Measurements from ENCODE around the gene CDK5R1. TPM values are rescaled to one million over a fixed set of nuclear protein-coding genes. Genes with fewer than 3 reads are reported as not detected.

Gene CDK5R1
- total RNA-seq, 2 experiments from 2014 or later = 10.2 to 10.5 TPM

DNA sequence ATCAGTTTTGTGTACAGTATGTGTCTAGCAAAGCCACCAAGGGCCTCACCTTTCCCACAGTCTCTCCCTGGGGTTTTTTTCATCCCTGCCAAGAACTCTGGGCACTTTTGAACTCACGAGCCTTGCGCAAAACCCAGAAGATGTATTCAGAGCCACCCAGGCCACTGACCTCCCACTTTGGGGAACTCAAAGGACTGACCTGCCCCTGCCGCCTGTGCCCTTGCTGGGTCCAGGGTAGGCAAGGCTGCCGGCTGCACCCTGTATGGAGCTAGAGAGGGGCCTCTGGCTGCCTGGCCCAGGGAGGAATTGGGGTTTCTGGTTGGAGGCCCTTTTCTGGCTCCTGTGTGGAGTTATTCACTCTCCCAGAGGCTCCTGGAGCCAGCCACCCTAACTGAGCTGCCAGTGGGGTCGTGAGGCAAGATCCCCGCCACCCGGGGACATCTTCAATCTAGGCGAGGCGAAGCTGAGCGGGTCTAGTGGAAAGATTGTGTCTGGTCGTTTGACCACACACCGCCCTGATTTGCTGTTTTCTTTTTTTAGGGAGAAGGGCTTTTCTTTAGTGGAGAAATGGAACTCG is 1.9 kb downstream of the CDK5R1 start:
- CTCF ChIA-PET = interaction anchor here (0.9 to 6.7 kb wide), 7 partner anchors 18 to 294 kb away, joined by 3 to 42 read pairs (median 5); partner anchors contain the start of gene PSMD11
- no peaks in the 10 kb centered on the region for H3K9me3 Mint-ChIP-seq
- no peaks in the 10 kb centered on the region for H3K27me3 Mint-ChIP-seq
- intact Hi-C loops (cut with micrococcal nuclease) = loop anchor here (5.0 to 10.0 kb wide), 2 partner anchors 34 to 266 kb away; no protein-coding TSS in a partner anchor
- no peak for TF ChIP-seq CTCF (IDR thresholded peaks at IDR 0.05)
- no peak for DNase-seq
- peaks cover 63% of the 10 kb centered on the region for H3K4me1 Mint-ChIP-seq (ENCODE audit: low read depth)
- no peak for ATAC-seq
- H3K4me3 Mint-ChIP-seq = peak overlapping the region; percentile 95
- peaks cover 30% of the 10 kb centered on the region for H3K36me3 Mint-ChIP-seq (ENCODE audit: low read depth)
- peak overlapping the region; percentile 22 for H3K27ac Mint-ChIP-seq
- POLR2A ChIA-PET = interaction anchor here (0.7 to 5.0 kb wide), 7 partner anchors 11 to 114 kb away, joined by 3 to 43 read pairs (median 4); no protein-coding TSS in a partner anchor

- peak overlapping the region; percentile 95 for H3K4me3 Mint-ChIP-seq
- intact Hi-C loops (cut with micrococcal nuclease) = loop anchor here (5.0 to 10.0 kb wide), 2 partner anchors 33 to 265 kb away; no protein-coding TSS in a partner anchor
- ATAC-seq (no peak), DNase-seq (no peak)
- H3K36me3 Mint-ChIP-seq (ENCODE audit: low read depth) = peaks cover 30% of the 10 kb centered on the region
- no peaks in the 10 kb centered on the region for H3K27me3 Mint-ChIP-seq
- H3K4me1 Mint-ChIP-seq (ENCODE audit: low read depth) = peaks cover 70% of the 10 kb centered on the region
- POLR2A ChIA-PET = interaction anchor here (0.6 to 5.0 kb wide), 10 partner anchors 10 to 114 kb away, joined by 3 to 43 read pairs (median 4); no protein-coding TSS in a partner anchor
- no peak for TF ChIP-seq CTCF (IDR thresholded peaks at IDR 0.05)
- H3K9me3 Mint-ChIP-seq = no peaks in the 10 kb centered on the region
- H3K27ac Mint-ChIP-seq = peak overlapping the region; percentile 34
- CTCF ChIA-PET = interaction anchor here (1.1 to 6.7 kb wide), 4 partner anchors 17 to 45 kb away, joined by 3 to 42 read pairs (median 16); partner anchors contain the start of gene PSMD11
Measured at GRCh38 chr17:32489320-32490100, 2.7 kb downstream of the CDK5R1 start.

DNA sequence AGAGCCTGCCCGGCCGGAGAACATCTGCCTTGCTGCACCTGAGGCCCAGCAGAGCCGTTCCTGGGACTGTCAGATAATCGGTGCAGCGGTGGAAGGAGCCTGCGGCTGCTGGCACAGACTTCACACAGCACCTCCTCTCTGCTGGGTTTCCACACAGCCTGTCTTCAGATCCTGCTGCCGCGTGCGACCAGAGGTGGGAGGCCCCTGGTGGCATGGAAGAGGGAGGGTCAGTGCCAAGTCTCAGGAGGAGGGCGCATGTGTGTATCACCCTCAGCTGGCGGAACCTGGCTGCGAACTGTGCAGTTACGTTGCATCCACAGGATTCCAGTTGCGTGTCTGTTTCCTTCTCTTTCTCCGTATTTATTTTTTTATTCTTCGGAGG is 3.3 kb downstream of the CDK5R1 start:
- Mint-ChIP-seq H3K9me3 (no peaks in the 10 kb centered on the region), H3K36me3 (ENCODE audit: low read depth) (peaks cover 30% of the 10 kb centered on the region), H3K4me3 (peak overlapping the region; percentile 95), H3K27me3 (no peaks in the 10 kb centered on the region), H3K27ac (no peak overlapping the region), H3K4me1 (ENCODE audit: low read depth) (peaks cover 73% of the 10 kb centered on the region)
- intact Hi-C loops (cut with micrococcal nuclease) = no loop called here
- DNase-seq (peak; percentile 31), ATAC-seq (no peak)
- TF ChIP-seq CTCF (IDR thresholded peaks at IDR 0.05) = no peak
- ChIA-PET CTCF (interaction anchor here (1.1 to 6.7 kb wide), 3 partner anchors 28 to 34 kb away, joined by 3 to 42 read pairs (median 28); no protein-coding TSS in a partner anchor), POLR2A (interaction anchor here (0.6 to 5.0 kb wide), 5 partner anchors 13 to 87 kb away, joined by 4 to 43 read pairs (median 8); no protein-coding TSS in a partner anchor)

DNA sequence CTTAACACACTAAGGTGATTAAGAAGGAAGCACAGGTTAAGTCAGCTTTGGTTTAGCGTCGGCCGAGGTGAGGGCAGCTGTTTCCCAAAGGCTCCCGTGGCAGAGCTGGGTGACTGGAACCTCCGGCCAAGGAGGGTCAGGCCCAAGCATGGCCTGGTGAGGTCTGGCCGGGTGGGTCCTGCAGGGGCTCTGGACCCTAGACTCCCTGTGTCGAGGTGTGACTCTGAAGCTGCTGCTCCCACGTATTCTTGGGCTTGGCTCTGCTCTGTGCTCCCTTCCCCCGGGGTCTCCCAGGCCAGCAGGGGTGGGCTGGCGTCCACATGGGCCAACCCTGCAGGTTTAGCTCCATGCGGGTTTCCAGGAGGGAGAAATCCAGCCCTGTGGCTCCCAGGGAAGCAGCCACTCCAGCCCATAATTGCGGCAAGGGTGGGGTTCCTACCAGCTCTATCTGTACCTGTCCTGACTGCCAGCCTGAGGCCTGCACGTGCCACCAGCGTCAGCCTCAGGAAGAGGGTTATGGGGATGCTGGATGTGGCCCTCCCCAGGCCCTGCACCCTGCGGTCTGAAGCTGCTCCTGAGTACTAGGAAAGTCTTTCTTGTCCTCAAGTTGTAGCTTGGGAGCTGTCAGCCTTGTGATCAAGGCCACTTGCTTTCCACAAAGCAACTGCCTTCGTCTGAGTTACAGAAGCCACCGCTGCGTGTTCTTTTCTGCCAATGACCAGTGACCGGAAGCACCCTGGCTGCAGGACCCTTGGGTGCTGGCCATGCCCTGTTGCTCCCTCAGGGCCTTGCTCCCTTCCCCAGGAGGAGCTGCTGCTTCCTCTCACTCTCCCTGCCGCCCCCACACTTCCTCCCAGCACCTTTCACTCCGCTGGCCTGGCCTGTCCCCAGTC is 4.8 kb downstream of the CDK5R1 start:
- POLR2A ChIA-PET = interaction anchor here (0.8 to 2.5 kb wide), 8 partner anchors 12 to 48 kb away, joined by 3 to 11 read pairs (median 7); partner anchors contain the start of gene PSMD11

More for the DNA sequence above, 4.8 kb downstream of the CDK5R1 start:
- Mint-ChIP-seq H3K4me3 (peak overlapping the region; percentile 95), H3K27ac (peak overlapping the region; percentile 82), H3K36me3 (ENCODE audit: low read depth) (peaks cover 30% of the 10 kb centered on the region), H3K27me3 (no peaks in the 10 kb centered on the region), H3K4me1 (ENCODE audit: low read depth) (peaks cover 67% of the 10 kb centered on the region), H3K9me3 (no peaks in the 10 kb centered on the region)
- peak; percentile 74 for DNase-seq
- CTCF ChIA-PET = interaction anchor here (1.1 to 4.1 kb wide), 6 partner anchors 8 to 47 kb away, joined by 3 to 28 read pairs (median 4); partner anchors contain the start of gene PSMD11
- intact Hi-C loops (cut with micrococcal nuclease) = no loop called here
- TF ChIP-seq CTCF (IDR thresholded peaks at IDR 0.05) = no peak
- peak; percentile 53 for ATAC-seq

Measured in activated CD8-positive, alpha-beta T cell treated with anti-CD3 and anti-CD28 coated beads for 36 hours (primary cell).